ENCODE measurements around the gene PGLYRP3. TPM values are rescaled to one million over a fixed set of nuclear protein-coding genes. Genes with fewer than 3 reads are reported as not detected.

The PGLYRP3 gene
- total and polyA plus RNA-seq, 9 of the 15 experiments (the other 6 are each of a cell fraction or from before 2014, with no cell fraction given) = not detected

DNA sequence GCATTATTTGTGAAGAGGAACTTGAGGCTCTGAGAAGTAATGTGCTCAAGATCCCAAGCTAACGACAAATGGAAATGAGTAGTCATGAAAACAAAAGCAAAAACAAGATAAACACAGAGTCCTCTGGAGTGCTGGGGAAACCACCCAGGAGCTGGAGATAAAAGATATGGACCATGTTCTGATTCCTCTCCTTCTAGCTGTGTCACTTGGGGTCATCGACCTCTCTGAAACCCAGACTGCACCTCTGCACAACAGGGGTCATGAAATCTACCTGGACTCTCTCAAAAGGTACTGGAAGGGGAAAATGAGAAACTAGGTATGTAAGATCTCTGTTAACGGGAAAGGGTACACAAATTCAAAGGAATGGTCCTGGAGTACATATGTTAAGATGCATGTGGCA, 29.4 kb upstream of the PGLYRP3 start (continued):
- TF ChIP-seq NR1H2 (CRISPR knock-in tag; IDR thresholded peaks at IDR 0.05) = peak; percentile 93; the same call in 1 of the 2 replicates
- TF ChIP-seq TBL1XR1 (IDR thresholded peaks at IDR 0.05; ENCODE audit: low read length in 2 of 2) = peak in 1 of 2 experiments; percentile 63; a peak in 1 of 4 replicates
- TF ChIP-seq, protein P1, sequence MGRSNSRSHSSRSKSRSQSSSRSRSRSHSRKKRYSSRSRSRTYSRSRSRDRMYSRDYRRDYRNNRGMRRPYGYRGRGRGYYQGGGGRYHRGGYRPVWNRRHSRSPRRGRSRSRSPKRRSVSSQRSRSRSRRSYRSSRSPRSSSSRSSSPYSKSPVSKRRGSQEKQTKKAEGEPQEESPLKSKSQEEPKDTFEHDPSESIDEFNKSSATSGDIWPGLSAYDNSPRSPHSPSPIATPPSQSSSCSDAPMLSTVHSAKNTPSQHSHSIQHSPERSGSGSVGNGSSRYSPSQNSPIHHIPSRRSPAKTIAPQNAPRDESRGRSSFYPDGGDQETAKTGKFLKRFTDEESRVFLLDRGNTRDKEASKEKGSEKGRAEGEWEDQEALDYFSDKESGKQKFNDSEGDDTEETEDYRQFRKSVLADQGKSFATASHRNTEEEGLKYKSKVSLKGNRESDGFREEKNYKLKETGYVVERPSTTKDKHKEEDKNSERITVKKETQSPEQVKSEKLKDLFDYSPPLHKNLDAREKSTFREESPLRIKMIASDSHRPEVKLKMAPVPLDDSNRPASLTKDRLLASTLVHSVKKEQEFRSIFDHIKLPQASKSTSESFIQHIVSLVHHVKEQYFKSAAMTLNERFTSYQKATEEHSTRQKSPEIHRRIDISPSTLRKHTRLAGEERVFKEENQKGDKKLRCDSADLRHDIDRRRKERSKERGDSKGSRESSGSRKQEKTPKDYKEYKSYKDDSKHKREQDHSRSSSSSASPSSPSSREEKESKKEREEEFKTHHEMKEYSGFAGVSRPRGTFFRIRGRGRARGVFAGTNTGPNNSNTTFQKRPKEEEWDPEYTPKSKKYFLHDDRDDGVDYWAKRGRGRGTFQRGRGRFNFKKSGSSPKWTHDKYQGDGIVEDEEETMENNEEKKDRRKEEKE (IDR thresholded peaks at IDR 0.05; ENCODE audit: borderline replicate concordance in 1 of 2, control insufficient read depth in 1 of 2, low read depth in 2 of 2, low read length in 1 of 2) = no peak
- peak; percentile 93 for TF ChIP-seq TAL1 (IDR thresholded peaks at IDR 0.05)
- TF ChIP-seq POLR2AphosphoS2 (IDR thresholded peaks at IDR 0.05; ENCODE audit: low read length) = no peak
- TF ChIP-seq RHOXF2B (CRISPR knock-in tag; conservative IDR thresholded peaks at IDR 0.05) = no peak
- TF ChIP-seq, protein P2, sequence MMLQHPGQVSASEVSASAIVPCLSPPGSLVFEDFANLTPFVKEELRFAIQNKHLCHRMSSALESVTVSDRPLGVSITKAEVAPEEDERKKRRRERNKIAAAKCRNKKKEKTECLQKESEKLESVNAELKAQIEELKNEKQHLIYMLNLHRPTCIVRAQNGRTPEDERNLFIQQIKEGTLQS (IDR thresholded peaks at IDR 0.05) = peak; percentile 35; the same call in 1 of the 2 replicates
- TF ChIP-seq, protein P2 (CRISPR knock-in tag; conservative IDR thresholded peaks at IDR 0.05) = no peak
- peak; percentile 76 for TF ChIP-seq NCOR1 (IDR thresholded peaks at IDR 0.05)
- TF ChIP-seq ZZZ3 (IDR thresholded peaks at IDR 0.05) = no peak
- peak; percentile 29 to 96; a peak in 3 of 4 replicates for TF ChIP-seq TEAD1 (CRISPR knock-in tag; IDR thresholded peaks at IDR 0.05)
- TF ChIP-seq STAT5B (CRISPR knock-in tag; IDR thresholded peaks at IDR 0.05) = no peak
- peak; percentile 50 to 71; a peak in 3 of 4 replicates for TF ChIP-seq FOXK2 (conservative IDR thresholded peaks at IDR 0.05 in 1 of 2, IDR thresholded peaks at IDR 0.05 in 1 of 2; ENCODE audit: low read depth in 2 of 2)
- TF ChIP-seq, protein P3, sequence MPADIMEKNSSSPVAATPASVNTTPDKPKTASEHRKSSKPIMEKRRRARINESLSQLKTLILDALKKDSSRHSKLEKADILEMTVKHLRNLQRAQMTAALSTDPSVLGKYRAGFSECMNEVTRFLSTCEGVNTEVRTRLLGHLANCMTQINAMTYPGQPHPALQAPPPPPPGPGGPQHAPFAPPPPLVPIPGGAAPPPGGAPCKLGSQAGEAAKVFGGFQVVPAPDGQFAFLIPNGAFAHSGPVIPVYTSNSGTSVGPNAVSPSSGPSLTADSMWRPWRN (IDR thresholded peaks at IDR 0.05; ENCODE audit: low read depth) = peak; percentile 24; the same call in 1 of the 2 replicates
- peak; percentile 68 for TF ChIP-seq HDAC3 (IDR thresholded peaks at IDR 0.05; ENCODE audit: borderline replicate concordance, partially characterized antibody)
- peak; percentile 60; the same call in 1 of the 2 replicates for TF ChIP-seq LEF1 (IDR thresholded peaks at IDR 0.05)
- TF ChIP-seq ILF3 (IDR thresholded peaks at IDR 0.05; ENCODE audit: borderline replicate concordance) = no peak
- TF ChIP-seq TCF3 (CRISPR knock-in tag; IDR thresholded peaks at IDR 0.05) = peak; percentile 85
- TF ChIP-seq, protein P4, sequence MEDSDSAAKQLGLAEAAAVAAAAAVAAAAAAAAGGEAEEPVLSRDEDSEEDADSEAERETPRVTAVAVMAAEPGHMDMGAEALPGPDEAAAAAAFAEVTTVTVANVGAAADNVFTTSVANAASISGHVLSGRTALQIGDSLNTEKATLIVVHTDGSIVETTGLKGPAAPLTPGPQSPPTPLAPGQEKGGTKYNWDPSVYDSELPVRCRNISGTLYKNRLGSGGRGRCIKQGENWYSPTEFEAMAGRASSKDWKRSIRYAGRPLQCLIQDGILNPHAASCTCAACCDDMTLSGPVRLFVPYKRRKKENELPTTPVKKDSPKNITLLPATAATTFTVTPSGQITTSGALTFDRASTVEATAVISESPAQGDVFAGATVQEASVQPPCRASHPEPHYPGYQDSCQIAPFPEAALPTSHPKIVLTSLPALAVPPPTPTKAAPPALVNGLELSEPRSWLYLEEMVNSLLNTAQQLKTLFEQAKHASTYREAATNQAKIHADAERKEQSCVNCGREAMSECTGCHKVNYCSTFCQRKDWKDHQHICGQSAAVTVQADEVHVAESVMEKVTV (CRISPR knock-in tag; IDR thresholded peaks at IDR 0.05) = no peak
- peak; percentile 72; the same call in 1 of the 2 replicates for TF ChIP-seq CTBP1 (IDR thresholded peaks at IDR 0.05; ENCODE audit: borderline replicate concordance)
- peak; percentile 46; the same call in 1 of the 2 replicates for TF ChIP-seq GATA2 (CRISPR knock-in tag; IDR thresholded peaks at IDR 0.05)
- no peak for TF ChIP-seq SNRNP70 (optimal IDR thresholded peaks at IDR 0.05; ENCODE audit: low read depth, low read length)
- no peak for TF ChIP-seq DDX20 (tag; IDR thresholded peaks at IDR 0.05; ENCODE audit: low read depth)
- peak; percentile 68; the same call in 1 of the 2 replicates for TF ChIP-seq SMARCA4 (IDR thresholded peaks at IDR 0.05)
- peak; percentile 63; the same call in 1 of the 2 replicates for TF ChIP-seq TEAD2 (tag; IDR thresholded peaks at IDR 0.05)

All from K562 (cell line).